Activated CD4-positive, alpha-beta T cell treated with anti-CD3 and anti-CD28 coated beads, Interleukin-2, amount 10 ng/mL, durations not matched to agents 7 days and 5 days (primary cell): ENCODE results near the gene PDXK. TPM values are rescaled to one million over a fixed set of nuclear protein-coding genes. Genes with fewer than 3 reads are reported as not detected.
"Not testable (repeated sequence)": the region's sequence is repeated elsewhere in the genome, so short reads cannot be mapped to it uniquely, and the experiment has no call there.

Experiments
- CTCF ChIA-PET: fragments of 350-600 bp; sonication (Branson Sonifier 250); formaldehyde crosslinking; loops from one replicate; lab custom pipeline; 2021; ENCODE audit warnings: antibody characterized with exemption; lab: Charles Lee
- POLR2A ChIA-PET: fragments of 350-600 bp; sonication (Branson Sonifier 250); formaldehyde crosslinking; loops from one replicate; lab custom pipeline; 2021; ENCODE audit warnings: antibody characterized with exemption; lab: Charles Lee
- DNase-seq: peaks from one replicate; pipeline ENCODE4 v3.0.0-alpha.2; 2020
- H3K27ac Mint-ChIP-seq: one replicate; pipeline ENCODE4 v1.8.0; 2021; ENCODE audit warnings: mild to moderate bottlenecking, moderate library complexity, mixed read lengths
- H3K27me3 Mint-ChIP-seq: one replicate; pipeline ENCODE4 v1.8.0; 2021; ENCODE audit warnings: mixed read lengths
- H3K36me3 Mint-ChIP-seq: one replicate; pipeline ENCODE4 v1.8.0; 2021; ENCODE audit warnings: low read depth, mixed read lengths
- H3K4me1 Mint-ChIP-seq: one replicate; pipeline ENCODE4 v1.8.0; 2021; ENCODE audit warnings: mixed read lengths
- H3K4me3 Mint-ChIP-seq: one replicate; pipeline ENCODE4 v1.8.0; 2021; ENCODE audit warnings: mild to moderate bottlenecking, moderate library complexity, mixed read lengths
- H3K9me3 Mint-ChIP-seq: one replicate; pipeline ENCODE4 v1.8.0; 2021; ENCODE audit warnings: mixed read lengths
- total RNA-seq, 2 experiments: library from RNA; stranded (reverse); gene quantifications; one replicate each; pipeline ENCODE4 v1.2.3, GENCODE V29; 2021

The PDXK gene
- total RNA-seq, 2 experiments from 2014 or later: 74.0 to 81.4 TPM

- Mint-ChIP-seq H3K27me3 (no peaks in the 10 kb centered on the region), H3K9me3 (no peaks in the 10 kb centered on the region), H3K36me3 (peaks cover 5% of the 10 kb centered on the region), H3K4me1 (peaks cover 36% of the 10 kb centered on the region), H3K27ac (no peak overlapping the region), H3K4me3 (no peak overlapping the region)
- ChIA-PET POLR2A (no interaction called here), CTCF (no interaction called here)
- DNase-seq: no peak
Observed at GRCh38 chr21:43701936-43702784, 16.8 kb upstream of the PDXK start.

GRCh38 chr21:43702785-43703034 is 16.2 kb upstream of the PDXK start:
- Mint-ChIP-seq H3K27ac (no peak overlapping the region), H3K4me1 (peaks cover 31% of the 10 kb centered on the region), H3K27me3 (no peaks in the 10 kb centered on the region), H3K4me3 (peak overlapping the region; percentile 22), H3K36me3 (peaks cover 2% of the 10 kb centered on the region), H3K9me3 (no peaks in the 10 kb centered on the region)
- ChIA-PET CTCF (no interaction called here), POLR2A (no interaction called here)
- no peak for DNase-seq

DNA sequence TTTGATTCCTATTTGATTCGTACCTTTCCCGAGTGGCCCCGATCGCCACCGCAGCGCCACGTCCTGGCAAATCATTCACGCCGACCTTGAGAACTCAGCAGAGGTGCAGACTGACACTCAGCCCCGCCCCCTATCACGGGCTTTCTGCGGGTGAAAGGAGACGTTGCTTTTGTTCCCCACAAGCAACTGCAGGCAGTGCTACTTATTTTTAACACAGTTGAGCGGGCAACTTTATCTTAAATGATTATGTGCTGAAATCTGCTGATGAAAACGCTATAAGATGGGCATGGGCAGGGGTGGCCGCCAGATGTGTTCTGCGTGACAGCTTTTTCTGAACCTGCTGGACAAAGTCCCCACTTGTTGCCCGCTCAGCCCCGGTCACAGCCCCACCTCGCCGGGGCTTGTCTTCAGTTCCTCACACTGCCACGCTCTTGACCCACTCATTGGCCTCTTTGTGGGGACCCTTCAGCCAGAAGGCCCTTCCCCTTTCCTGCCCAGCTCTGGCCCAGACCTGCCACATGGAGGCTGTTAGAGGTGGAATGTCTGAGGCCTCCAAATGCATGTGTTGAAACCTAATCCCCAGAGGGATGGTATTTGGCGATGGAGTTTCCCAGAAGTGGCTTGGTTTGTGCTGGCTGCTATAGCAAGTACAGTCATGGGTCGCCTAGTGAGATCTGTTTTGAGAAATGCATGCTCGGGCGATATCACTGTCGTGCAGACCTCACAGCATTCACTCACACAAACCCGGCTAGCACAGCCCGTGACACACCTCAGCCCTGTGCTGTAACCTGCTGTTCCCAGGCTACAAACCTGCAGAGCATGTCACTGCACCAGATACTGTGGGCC is 15.7 kb upstream of the PDXK start:
- CTCF ChIA-PET: no interaction called here
- no peaks in the 10 kb centered on the region for H3K9me3 Mint-ChIP-seq
- H3K27me3 Mint-ChIP-seq: no peaks in the 10 kb centered on the region
- peak overlapping the region; percentile 54 for H3K27ac Mint-ChIP-seq
- POLR2A ChIA-PET: no interaction called here
- DNase-seq: peak; percentile 49
- H3K4me3 Mint-ChIP-seq: peak overlapping the region; percentile 22
- H3K4me1 Mint-ChIP-seq: peaks cover 26% of the 10 kb centered on the region
- no peaks in the 10 kb centered on the region for H3K36me3 Mint-ChIP-seq

DNA sequence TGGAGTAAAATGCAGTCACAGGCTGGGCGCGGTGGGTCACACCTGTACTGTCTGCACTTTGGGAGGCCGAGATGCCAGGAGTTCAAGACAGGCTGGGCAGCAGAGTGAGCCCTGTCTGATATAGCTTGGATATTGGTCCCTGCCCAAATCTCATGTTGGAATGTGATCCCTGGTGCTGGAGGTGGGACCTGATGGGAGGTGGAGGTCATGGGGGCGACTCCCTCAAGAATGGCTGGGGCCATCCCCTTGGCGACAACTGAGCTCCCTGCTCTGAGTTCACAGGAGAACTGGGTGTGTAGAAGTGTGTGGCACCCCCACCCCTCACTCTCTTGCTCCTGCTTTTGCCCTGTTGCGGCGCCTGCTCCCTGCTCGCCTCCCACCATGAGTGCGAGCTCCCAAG is 11.5 kb upstream of the PDXK start:
- no peak for DNase-seq
- no peaks in the 10 kb centered on the region for H3K9me3 Mint-ChIP-seq
- no peak overlapping the region for H3K27ac Mint-ChIP-seq
- peaks cover 10% of the 10 kb centered on the region for H3K27me3 Mint-ChIP-seq
- H3K36me3 Mint-ChIP-seq: no peaks in the 10 kb centered on the region
- no peak overlapping the region for H3K4me3 Mint-ChIP-seq
- ChIA-PET CTCF (interaction anchor here (0.9 to 1.4 kb wide), 2 partner anchors 10 to 15 kb away, joined by 4 to 5 read pairs; no protein-coding TSS in a partner anchor), POLR2A (interaction anchor here (0.5 kb wide), 1 partner anchor 27 kb away, joined by 5 read pairs; no protein-coding TSS in a partner anchor)
- peaks cover 9% of the 10 kb centered on the region for H3K4me1 Mint-ChIP-seq

- H3K27ac Mint-ChIP-seq: no peak overlapping the region
- POLR2A ChIA-PET: interaction anchor here (0.5 kb wide), 1 partner anchor 14 kb away, joined by 4 read pairs; no protein-coding TSS in a partner anchor
- no peak overlapping the region for H3K4me3 Mint-ChIP-seq
Observed at GRCh38 chr21:43708745-43709381, 10.1 kb upstream of the PDXK start.

DNA sequence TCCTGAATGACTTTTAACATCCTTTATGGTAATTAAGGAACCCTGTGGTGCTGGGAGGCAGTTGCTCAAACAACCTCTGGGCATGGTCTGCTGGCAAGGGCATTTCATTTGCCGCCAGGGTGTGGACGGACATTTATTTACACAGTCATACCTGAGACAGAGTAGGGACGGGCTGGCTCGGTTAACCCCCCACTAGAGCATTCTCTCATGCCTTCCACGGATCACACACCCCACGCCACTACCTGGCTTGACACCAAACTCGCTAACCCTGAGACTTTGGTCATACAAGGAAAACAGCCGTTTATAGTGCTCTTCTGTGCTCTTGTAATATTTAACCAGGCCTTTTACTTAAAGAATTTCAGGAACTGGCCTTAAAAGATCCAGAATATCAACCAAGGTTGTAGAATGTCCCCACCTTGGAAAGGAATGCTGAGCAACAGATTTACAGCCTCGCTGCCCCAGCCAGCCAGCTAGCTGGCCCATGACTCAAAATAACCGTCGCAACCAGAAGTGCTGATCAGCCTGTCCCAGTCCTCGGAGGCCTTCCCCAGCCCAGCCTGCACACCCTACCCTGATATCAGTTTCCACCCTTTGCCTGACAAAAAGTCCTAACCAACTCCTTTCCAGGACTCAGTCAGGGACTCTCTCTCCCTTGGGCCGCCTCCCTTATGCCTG is 6.5 kb upstream of the PDXK start:
- no peak overlapping the region for H3K4me3 Mint-ChIP-seq
- POLR2A ChIA-PET: no interaction called here
- CTCF ChIA-PET: no interaction called here
- peaks cover 28% of the 10 kb centered on the region for H3K27me3 Mint-ChIP-seq
- no peaks in the 10 kb centered on the region for H3K36me3 Mint-ChIP-seq
- H3K4me1 Mint-ChIP-seq: no peaks in the 10 kb centered on the region
- H3K9me3 Mint-ChIP-seq: no peaks in the 10 kb centered on the region
- DNase-seq: no peak
- H3K27ac Mint-ChIP-seq: peak overlapping the region; percentile 25

More at GRCh38 chr21:43708745-43709381, 10.1 kb upstream of the PDXK start:
- Mint-ChIP-seq H3K4me1 (no peaks in the 10 kb centered on the region), H3K36me3 (no peaks in the 10 kb centered on the region), H3K27me3 (peaks cover 14% of the 10 kb centered on the region), H3K9me3 (no peaks in the 10 kb centered on the region)
- CTCF ChIA-PET: no interaction called here
- no peak for DNase-seq

DNA sequence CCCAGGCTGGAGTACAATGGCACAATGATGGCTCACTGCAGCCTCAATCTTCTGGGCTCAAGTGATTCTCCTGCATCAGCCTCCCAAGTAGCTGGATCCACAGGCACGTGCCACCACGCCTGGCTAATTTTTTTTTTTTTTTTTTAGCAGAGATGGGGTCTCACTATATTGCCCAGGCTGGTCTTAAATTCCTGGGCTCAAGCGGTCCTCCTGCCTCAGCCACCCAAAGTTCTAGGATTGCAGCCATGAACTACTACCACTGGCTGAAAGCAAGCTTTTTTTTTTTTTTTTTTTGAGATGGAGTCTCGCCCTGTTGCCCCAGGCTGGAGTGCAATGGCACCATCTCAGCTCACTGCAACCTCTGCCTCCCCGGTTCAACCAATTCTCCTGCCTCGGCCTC is 5.8 kb upstream of the PDXK start:
- H3K4me3 Mint-ChIP-seq, H3K4me1 Mint-ChIP-seq, H3K9me3 Mint-ChIP-seq, DNase-seq, H3K27ac Mint-ChIP-seq, H3K36me3 Mint-ChIP-seq, POLR2A ChIA-PET: not testable (repeated sequence)
- CTCF ChIA-PET: interaction anchor here (0.6 to 0.9 kb wide), 2 partner anchors 20 to 364 kb away, joined by 3 to 4 read pairs; no protein-coding TSS in a partner anchor
- peaks cover 34% of the 10 kb centered on the region for H3K27me3 Mint-ChIP-seq

GRCh38 chr21:43716376-43717165 is 2.4 kb upstream of the PDXK start:
- POLR2A ChIA-PET: no interaction called here

GRCh38 chr21:43717166-43717853 is 1.6 kb upstream of the PDXK start:
- H3K9me3 Mint-ChIP-seq: no peaks in the 10 kb centered on the region
- CTCF ChIA-PET: interaction anchor here (0.6 to 0.9 kb wide), 2 partner anchors 11 kb away, joined by 3 read pairs; no protein-coding TSS in a partner anchor

More at GRCh38 chr21:43716376-43717165, 2.4 kb upstream of the PDXK start:
- Mint-ChIP-seq H3K27me3 (peaks cover 30% of the 10 kb centered on the region), H3K4me3 (no peak overlapping the region), H3K36me3 (no peaks in the 10 kb centered on the region), H3K27ac (no peak overlapping the region), H3K9me3 (no peaks in the 10 kb centered on the region), H3K4me1 (peaks cover 21% of the 10 kb centered on the region)
- CTCF ChIA-PET: interaction anchor here (0.5 to 0.9 kb wide), 2 partner anchors 10 to 12 kb away, joined by 3 to 4 read pairs; no protein-coding TSS in a partner anchor
- DNase-seq: no peak

GRCh38 chr21:43717967-43718871 is 710 bp upstream of the PDXK start:
- DNase-seq: no peak
- Mint-ChIP-seq H3K4me3 (peak overlapping the region; percentile 77), H3K27ac (peak overlapping the region; percentile 84), H3K27me3 (peaks cover 20% of the 10 kb centered on the region), H3K4me1 (peaks cover 30% of the 10 kb centered on the region), H3K36me3 (no peaks in the 10 kb centered on the region), H3K9me3 (no peaks in the 10 kb centered on the region)
- ChIA-PET POLR2A (no interaction called here), CTCF (interaction anchor here (0.6 kb wide), 1 partner anchor 12 kb away, joined by 3 read pairs; no protein-coding TSS in a partner anchor)

More at GRCh38 chr21:43717166-43717853, 1.6 kb upstream of the PDXK start:
- Mint-ChIP-seq H3K4me1 (peaks cover 27% of the 10 kb centered on the region), H3K4me3 (peak overlapping the region; percentile 45), H3K27me3 (peaks cover 25% of the 10 kb centered on the region), H3K27ac (peak overlapping the region; percentile 72), H3K36me3 (no peaks in the 10 kb centered on the region)
- no peak for DNase-seq
- POLR2A ChIA-PET: no interaction called here
